Ascending aorta (tissue), 1 donor: Measurements from ENCODE around the gene AQP3. TPM values are rescaled to one million over a fixed set of nuclear protein-coding genes. Genes with fewer than 3 reads are reported as not detected.

Source experiments
- total RNA-seq: library from RNA; depleted of rRNA; stranded (reverse); fragments of >200 nt; gene quantifications from one replicate; pipeline ENCODE4 v1.1.0, GENCODE V29; 2016

AQP3 gene
- total RNA-seq, 1 donor from 2014 or later: 12.7 TPM

Other genes starting within 250 kb of the AQP3 start
- not detected for gene SPINK4, start 207.4 kb downstream of the AQP3 start, total RNA-seq
- 58.5 TPM for gene BAG1, start 182.9 kb downstream of the AQP3 start, total RNA-seq
- gene CHMP5, start 182.5 kb downstream of the AQP3 start, total RNA-seq: 47.5 TPM
- 14.2 TPM for gene NFX1, start 157.1 kb downstream of the AQP3 start, total RNA-seq
- gene AQP7, start 45.0 kb downstream of the AQP3 start, total RNA-seq: 18.9 TPM
- 28.6 TPM for gene NOL6, start 26.3 kb upstream of the AQP3 start, total RNA-seq
- gene ANKRD18B, start 76.7 kb upstream of the AQP3 start, total RNA-seq: not detected